ENCODE measurements around the gene TMEM120B.
"Not testable (repeated sequence)": the region's sequence is repeated elsewhere in the genome, so short reads cannot be mapped to it uniquely, and the experiment has no call there.

The TMEM120B gene

GRCh38 chr12:121748571-121749265, 36.2 kb downstream of the TMEM120B start:
- DNase-seq = peak; percentile 79

GRCh38 chr12:121749267-121749666, 36.7 kb downstream of the TMEM120B start:
- no peak for DNase-seq

- no peak for DNase-seq
Observed at GRCh38 chr12:121750507-121750955, 38.0 kb downstream of the TMEM120B start.

DNA sequence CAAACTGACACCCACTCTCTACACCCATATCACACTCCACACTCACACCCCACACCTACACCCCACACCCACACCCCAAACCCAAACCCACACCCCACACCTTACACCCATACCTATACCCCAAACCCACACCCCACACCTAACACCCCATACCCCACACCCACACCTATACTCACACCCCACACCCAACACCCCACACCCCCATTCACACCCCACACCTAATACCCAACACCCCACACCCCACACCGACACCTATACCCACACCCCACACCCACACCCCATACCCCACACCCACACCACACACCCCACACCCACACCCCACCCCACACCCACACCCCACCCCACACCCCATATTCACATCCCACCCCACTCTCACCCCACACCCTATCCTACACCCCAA, 38.5 kb downstream of the TMEM120B start:
- DNase-seq = no peak

DNA sequence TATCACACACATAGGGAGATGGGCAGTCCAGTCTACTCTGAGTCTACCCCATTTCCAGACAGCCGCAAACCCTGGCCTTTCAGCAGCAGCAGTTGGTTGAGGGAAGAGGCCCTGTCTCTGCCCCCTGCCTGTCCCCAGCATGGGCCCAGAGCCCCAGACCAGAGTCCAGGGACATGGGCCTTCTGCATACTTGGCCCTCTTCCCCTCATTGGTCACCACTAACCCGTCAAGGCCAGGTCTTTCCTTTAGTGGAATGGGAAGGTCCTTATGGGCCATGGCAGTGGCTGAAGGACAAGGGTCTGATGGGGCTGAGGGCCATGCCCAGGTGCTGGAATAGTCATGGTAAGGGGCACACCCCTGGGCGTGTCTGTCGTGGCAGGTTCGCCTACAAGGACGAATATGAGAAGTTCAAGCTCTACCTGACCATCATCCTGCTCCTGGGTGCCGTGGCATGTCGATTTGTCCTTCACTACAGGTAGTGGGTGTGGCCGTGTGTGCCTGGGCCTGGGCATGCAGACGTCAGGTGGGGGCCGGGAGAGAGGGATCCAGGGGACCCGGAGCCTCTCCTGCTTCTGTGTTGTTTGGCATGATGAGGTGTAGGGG, 39.3 kb downstream of the TMEM120B start:
- no peak for DNase-seq

DNA sequence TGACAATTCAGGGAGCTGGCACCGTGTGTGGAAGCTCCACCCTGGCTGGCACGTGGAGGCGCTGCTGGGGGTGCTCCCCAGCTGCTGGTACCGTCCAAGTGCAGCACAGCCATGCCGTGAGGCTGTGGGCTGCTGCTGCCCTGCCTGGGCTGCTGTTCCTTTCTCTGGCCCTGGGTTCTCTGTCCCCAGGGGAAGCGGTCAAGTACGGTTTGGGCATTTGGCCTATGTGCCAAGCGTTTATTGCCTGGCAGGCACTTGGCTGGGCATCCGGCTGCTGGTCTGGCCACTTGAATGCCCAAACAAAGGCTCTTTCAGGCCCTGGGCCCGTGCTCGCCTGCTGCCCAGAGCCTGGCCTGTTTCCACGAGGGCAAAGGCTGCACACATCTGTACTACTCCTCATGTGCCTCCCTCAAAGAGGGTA, 41.3 kb downstream of the TMEM120B start:
- DNase-seq = no peak

DNA sequence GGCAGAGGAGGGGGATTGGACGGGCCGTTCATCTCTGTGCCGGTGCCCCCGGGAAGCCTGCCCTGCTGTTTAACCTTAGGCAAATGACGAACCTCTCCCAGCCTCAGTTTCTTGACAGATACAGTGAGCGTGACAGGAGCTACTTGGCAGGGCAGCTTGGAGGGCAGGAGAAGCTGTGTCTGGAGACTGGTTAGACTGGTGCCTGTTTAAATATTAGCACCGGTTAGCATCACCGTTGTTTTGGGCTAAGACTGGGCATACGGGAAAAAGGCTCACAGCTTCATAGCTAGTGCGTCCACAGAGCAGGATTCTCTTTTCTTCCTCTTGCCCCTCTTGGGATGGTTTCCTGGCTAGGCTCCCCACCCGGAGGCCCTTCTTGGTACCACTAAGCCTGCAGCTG, 42.3 kb downstream of the TMEM120B start:
- no peak for DNase-seq

DNA sequence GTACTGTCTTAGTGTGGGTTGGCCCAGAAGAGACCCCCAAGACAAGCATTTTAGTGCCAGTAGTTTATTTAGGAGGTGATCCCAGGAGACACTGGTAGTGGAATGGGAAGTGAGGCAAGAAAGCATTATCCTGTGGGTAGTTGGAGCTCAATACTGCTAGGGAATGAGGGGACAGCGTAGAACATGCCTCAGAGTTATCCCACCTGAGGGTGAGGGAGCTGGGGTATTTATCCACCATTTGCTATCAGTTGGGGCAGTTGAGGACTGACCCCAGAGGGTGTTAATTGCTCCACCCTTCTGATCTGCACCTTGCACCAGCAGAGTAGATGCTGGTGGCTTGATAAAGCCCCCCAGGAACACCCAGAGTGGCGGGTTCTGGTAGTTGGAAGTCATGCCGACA, 43.0 kb downstream of the TMEM120B start:
- DNase-seq = no peak

DNA sequence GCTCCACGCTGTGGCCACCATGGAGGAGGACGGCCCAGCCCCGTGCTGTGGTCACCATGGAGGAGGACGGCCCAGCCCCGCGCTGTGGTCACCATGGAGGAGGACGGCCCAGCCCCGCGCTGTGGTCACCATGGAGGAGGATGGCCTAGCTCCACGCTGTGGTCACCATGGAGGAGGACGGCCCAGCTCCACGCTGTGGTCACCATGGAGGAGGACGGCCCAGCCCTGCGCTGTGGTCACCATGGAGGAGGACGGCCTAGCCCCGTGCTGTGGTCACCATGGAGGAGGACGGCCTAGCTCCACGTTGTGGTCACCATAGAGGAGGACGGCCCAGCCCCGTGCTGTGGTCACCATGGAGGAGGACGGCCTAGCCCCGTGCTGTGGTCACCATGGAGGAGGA, 46.0 kb downstream of the TMEM120B start:
- DNase-seq = not testable (repeated sequence)

DNA sequence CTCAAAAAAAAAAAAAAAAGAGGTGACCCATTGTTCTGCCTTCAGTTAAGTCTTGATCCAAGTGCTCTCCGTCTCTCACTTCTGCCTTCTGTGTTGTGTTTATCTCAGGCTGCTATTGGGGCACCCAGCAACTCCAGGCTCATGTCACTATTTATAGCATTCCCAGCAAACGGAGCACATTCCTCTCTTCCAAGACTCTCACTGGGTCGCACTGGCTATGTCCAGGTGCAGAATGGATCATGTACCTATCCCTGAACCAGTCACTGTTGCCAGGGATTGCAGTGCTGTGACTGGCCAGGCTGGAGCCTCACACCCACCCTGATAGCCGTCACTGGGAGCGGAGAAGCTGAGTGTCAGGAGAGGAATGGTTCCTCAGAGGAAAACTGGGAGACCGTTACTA, 49.7 kb downstream of the TMEM120B start:
- DNase-seq = no peak

DNA sequence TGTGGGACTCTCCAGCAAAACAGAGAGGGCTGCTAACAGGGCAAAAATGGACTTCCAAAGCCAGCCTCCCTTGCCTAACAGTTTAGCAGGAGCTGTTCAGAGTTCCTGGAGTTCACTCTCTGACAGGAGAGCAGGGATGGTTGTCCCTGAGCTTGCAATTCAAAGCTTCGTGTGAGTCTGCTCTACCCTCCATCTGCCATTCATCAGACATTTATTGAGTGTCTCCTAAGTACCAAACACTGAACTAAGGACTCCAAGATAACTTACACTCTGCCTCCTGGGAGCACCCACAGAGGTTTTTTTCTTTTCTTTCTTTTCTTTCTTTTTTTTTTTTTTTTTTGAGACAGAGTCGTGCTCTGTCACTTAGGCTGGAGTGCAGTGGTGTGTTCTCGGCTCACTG, 52.3 kb downstream of the TMEM120B start:
- DNase-seq = no peak

- no peak for DNase-seq
Observed at GRCh38 chr12:121765573-121765972, 53.0 kb downstream of the TMEM120B start.

- no peak for DNase-seq
Observed at GRCh38 chr12:121766290-121767039, 53.9 kb downstream of the TMEM120B start.

GRCh38 chr12:121767525-121768016, 55.0 kb downstream of the TMEM120B start:
- no peak for DNase-seq

DNA sequence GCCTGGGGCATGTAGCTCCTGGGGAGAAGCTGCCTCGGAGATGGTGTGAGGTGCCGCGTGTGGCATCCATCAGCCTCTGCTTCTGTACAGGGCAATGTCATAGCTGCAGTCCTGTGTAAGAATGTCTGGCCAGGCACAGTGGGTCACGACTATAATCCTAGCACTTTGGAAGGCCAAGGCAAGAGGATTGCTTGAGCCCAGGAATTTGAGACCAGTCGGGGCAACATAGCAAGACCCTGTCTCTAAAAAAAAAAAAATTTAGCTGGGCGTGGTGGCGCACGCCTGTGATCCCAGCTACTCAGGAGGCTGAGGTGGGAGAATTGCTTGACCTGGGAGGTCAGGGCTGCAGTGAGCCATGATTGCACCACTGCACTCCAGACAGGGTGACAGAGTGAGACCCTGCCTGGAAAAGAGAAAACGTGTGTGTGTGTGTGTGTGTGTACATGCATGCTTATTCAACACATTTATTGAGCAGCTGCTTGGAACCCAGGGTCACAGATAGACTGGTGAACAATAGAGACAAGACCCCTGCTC, 56.8 kb downstream of the TMEM120B start:
- DNase-seq = no peak

DNA sequence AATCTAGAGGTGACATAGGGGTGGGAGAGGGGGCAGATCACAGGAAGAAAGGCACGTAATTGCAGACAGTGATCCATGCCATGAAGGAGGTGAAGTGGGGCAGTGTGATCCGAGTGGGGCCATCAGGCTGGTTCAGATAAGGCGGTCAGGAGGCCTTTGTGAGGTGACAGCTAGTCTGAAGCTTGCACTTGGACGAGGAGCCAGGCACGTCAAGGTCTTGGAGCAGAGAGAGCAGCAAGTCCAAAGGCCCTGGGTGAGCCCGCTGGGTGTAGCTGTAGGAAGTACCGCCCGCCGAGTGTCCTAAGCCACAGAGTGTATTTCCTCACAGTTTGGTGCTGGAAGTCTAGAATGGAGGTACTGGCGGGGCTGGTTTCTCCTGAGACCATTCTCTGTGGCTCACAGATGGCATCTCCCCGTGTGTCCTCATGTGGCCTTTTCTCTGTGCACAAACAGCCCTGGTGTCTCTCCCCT, 57.3 kb downstream of the TMEM120B start:
- no peak for DNase-seq

- DNase-seq = no peak
Observed at GRCh38 chr12:121770388-121770787, 57.8 kb downstream of the TMEM120B start.

DNA sequence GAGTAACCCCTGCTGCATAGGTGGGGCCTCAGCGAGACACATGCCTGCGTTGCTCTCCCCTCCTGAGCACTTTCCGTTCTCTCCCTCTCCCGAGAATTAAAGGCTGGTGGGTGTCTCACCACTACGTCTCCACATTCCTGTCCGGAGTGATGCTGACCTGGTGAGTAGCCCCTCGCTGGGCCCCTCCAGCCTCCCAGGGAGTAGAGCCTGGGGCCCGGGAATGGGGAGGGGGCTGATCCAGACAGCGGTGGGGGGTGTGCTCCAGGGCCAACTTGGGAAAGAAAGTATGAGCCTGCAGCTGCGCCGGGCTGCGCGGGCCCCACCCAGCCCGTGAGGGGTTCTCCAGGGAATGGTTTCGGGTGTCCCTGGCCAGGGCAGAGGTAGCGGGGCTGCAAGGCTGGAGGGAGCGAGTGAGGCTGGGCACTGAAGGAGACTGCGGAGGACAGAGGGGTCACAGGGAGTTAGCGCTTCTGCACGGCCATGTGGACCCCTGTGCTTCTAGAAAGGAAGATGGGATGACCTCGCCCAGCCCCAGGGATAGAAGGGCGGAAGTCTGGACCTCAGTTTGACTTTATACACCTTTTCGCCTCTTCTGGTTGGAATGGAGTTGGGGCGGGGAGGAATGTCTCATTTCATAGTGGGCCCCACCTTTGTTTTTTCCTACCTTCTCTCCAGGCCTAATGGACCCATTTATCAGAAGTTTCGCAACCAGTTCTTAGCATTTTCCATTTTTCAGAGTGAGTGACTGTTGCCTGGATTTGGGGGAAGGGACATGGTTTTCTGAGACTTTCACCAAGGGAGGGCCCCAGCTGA, 58.5 kb downstream of the TMEM120B start:
- DNase-seq = no peak

- peak; percentile 70 for DNase-seq
Observed at GRCh38 chr12:121773011-121773777, 60.6 kb downstream of the TMEM120B start.

DNA sequence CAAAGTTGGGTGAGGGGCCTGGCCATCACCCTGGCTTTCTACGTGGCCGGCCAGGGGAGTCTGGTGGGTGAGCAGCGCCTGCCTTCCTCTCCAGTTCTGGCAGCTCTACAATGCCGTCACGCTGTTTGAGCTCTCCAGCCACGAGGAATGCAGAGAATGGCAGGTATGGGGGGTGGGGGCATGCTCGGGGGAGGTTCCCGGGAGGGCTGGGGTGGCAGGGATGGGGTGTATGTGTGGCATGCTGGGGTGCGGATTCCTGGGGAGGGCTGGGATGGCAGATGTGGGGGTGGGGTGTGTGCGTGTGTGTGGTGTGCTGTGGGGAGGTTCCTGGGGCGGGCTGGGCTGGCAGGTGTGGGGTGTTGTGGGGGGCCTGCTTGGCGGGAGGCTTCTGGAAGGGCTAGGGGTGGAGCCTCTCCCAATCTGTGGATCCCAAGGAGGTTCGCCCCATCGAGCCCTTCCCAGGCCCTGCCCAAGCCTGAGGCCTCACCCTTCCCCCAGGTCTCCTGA, 62.5 kb downstream of the TMEM120B start:
- DNase-seq = no peak

DNA sequence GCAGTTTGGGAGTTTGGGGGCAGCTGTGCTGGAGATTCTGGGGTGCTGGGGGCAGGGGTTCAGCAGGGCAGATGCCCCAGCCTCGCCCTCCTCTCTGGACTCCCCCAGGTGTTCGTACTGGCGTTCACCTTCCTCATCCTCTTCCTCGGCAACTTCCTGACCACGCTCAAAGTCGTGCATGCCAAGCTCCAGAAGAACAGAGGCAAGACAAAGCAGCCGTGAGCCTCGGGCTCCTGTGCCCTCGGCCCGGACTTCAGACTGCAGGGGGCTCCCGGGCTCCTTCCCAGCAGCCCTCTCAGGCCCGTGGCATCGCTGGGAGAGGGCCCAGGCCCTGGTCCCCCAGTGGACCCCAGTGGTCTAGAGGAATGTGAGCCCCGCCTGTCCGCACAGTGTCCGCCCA, 62.9 kb downstream of the TMEM120B start:
- no peak for DNase-seq
